Neural cell (in vitro differentiated cells): ENCODE data around the gene RBM10. TPM values are rescaled to one million over a fixed set of nuclear protein-coding genes. Genes with fewer than 3 reads are reported as not detected.

Source experiments
- H2AFZ ChIP-seq: fragments of 200-600, 300-800 bp; sonication (generic), shearing (Covaris generic); 2 replicates; pipeline ENCODE4 v1.6.0; 2014; ENCODE audit warnings: low read depth, mild to moderate bottlenecking, antibody characterized with exemption, low read length, moderate library complexity
- H3F3A ChIP-seq: fragments of 200-600 bp; shearing (Covaris generic); 2 replicates; pipeline ENCODE4 v1.6.1; 2016; ENCODE audit warnings: mild to moderate bottlenecking, moderate library complexity, mixed read lengths, antibody characterized with exemption, low read length; ENCODE audit not compliant: insufficient read depth, poor library complexity, severe bottlenecking
- H3K27ac ChIP-seq: fragments of 200-600, 300-800 bp; sonication (generic), shearing (Covaris generic); 2 replicates; pipeline ENCODE4 v1.5.1; 2014; ENCODE audit warnings: mild to moderate bottlenecking, low read length, moderate library complexity
- H3K27me3 ChIP-seq: fragments of 300-800, 200-600 bp; sonication (generic), shearing (Covaris generic); 2 replicates; pipeline ENCODE4 v1.6.0; 2014; ENCODE audit warnings: mild to moderate bottlenecking, low read depth, low read length, moderate library complexity; ENCODE audit not compliant: insufficient read depth
- H3K36me3 ChIP-seq: fragments of 300-800, 200-600 bp; sonication (generic), shearing (Covaris generic); 2 replicates; pipeline ENCODE4 v1.5.1; 2014; ENCODE audit warnings: mild to moderate bottlenecking, antibody characterized with exemption, low read length, moderate library complexity; ENCODE audit not compliant: insufficient read depth
- H3K4me2 ChIP-seq: fragments of 300-800, 200-600 bp; sonication (generic), shearing (Covaris generic); 2 replicates; pipeline ENCODE4 v1.6.0; 2014; ENCODE audit warnings: mild to moderate bottlenecking, low read length
- H3K4me3 ChIP-seq: fragments of 300-800, 200-600 bp; sonication (generic), shearing (Covaris generic); 2 replicates; pipeline ENCODE4 v1.5.1; 2014; ENCODE audit warnings: mild to moderate bottlenecking, low read length, moderate library complexity
- H3K79me2 ChIP-seq: fragments of 200-600 bp; shearing (Covaris generic); replicated peaks from 2 replicates; pipeline ENCODE4 v1.6.0; 2014; ENCODE audit warnings: mild to moderate bottlenecking, low read length, moderate library complexity; ENCODE audit not compliant: insufficient read depth
- H3K9ac ChIP-seq: fragments of 300-800, 200-600 bp; sonication (generic), shearing (Covaris generic); 2 replicates; pipeline ENCODE4 v1.6.1; 2016; ENCODE audit warnings: mild to moderate bottlenecking, low read length, mixed read lengths
- H3K9me2 ChIP-seq: fragments of 200-600 bp; shearing (Covaris generic); 2 replicates; pipeline ENCODE4 v1.6.1; 2016; ENCODE audit warnings: mild to moderate bottlenecking, low read length, mixed read lengths; ENCODE audit not compliant: insufficient read depth
- H3K9me3 ChIP-seq: fragments of 200-600, 300-800 bp; sonication (generic), shearing (Covaris generic); 2 replicates; pipeline ENCODE4 v1.6.1; 2016; ENCODE audit warnings: mild to moderate bottlenecking, mixed run types, low read length, moderate library complexity, mixed read lengths
- H4K20me1 ChIP-seq: fragments of 200-600 bp; shearing (Covaris generic); 2 replicates; pipeline ENCODE4 v1.6.1; 2016; ENCODE audit warnings: mild to moderate bottlenecking, mixed run types; ENCODE audit not compliant: insufficient read depth
- CTCF ChIP-seq: fragments of 450-650 bp; IDR thresholded peaks from 2 replicates; pipeline ENCODE4 v1.5.1; 2014; ENCODE audit warnings: antibody characterized with exemption, mild to moderate bottlenecking, moderate library complexity; ENCODE audit not compliant: poor library complexity, severe bottlenecking
- EP300 ChIP-seq: fragments of 450-650 bp; conservative IDR thresholded peaks from 2 replicates; pipeline ENCODE4 v1.6.1; 2014; ENCODE audit warnings: antibody characterized with exemption, mild to moderate bottlenecking, moderate library complexity; ENCODE audit not compliant: poor library complexity, severe bottlenecking
- EZH2 ChIP-seq: fragments of 200-600, 300-800 bp; shearing (Covaris generic), sonication (generic); IDR thresholded peaks from 2 replicates; pipeline ENCODE4 v1.6.1; 2014; ENCODE audit warnings: antibody characterized with exemption, low read length, borderline replicate concordance, mild to moderate bottlenecking; ENCODE audit not compliant: insufficient read depth, poor library complexity, severe bottlenecking
- MXI1 ChIP-seq: fragments of 450-650 bp; conservative IDR thresholded peaks from 2 replicates; pipeline ENCODE4 v1.6.1; 2014; ENCODE audit warnings: antibody characterized with exemption, mild to moderate bottlenecking; ENCODE audit not compliant: poor library complexity, severe bottlenecking
- POLR2AphosphoS5 ChIP-seq: IDR thresholded peaks from 2 replicates; pipeline ENCODE4 v1.6.1; 2012
- RAD21 ChIP-seq: fragments of 450-650 bp; conservative IDR thresholded peaks from 2 replicates; pipeline ENCODE4 v1.6.1; 2014; ENCODE audit warnings: antibody characterized with exemption, mild to moderate bottlenecking, moderate library complexity
- SMC3 ChIP-seq: fragments of 450-650 bp; conservative IDR thresholded peaks from 2 replicates; pipeline ENCODE4 v1.6.1; 2014; ENCODE audit warnings: antibody characterized with exemption, mild to moderate bottlenecking, moderate library complexity; ENCODE audit not compliant: poor library complexity
- TAF1 ChIP-seq: IDR thresholded peaks from 2 replicates; pipeline ENCODE4 v1.6.1; 2012; ENCODE audit warnings: low read depth
- polyA plus RNA-seq: library from polyadenylated mRNA; depleted of rRNA; stranded (reverse); fragments of >200 nt; gene quantifications from 2 replicates; pipeline ENCODE4 v1.2.3, GENCODE V29; 2014
- TF ChIP-seq, protein P1 (sequence below): IDR thresholded peaks from 2 replicates; pipeline ENCODE4 v1.6.1; 2012; ENCODE audit warnings: borderline replicate concordance

The RBM10 gene
- polyA plus RNA-seq, 1 donor from 2014 or later: 53.1 TPM

GRCh38 chrX:47164420-47164819 is 19.4 kb downstream of the RBM10 start:
- Histone ChIP-seq H3K36me3 (no peaks in the 10 kb centered on the region), H4K20me1 (no peaks in the 10 kb centered on the region), H3K4me3 (no peak overlapping the region), H3K79me2 (no peaks in the 10 kb centered on the region), H3K4me2 (no peak overlapping the region), H2AFZ (no peak overlapping the region), H3K9me2 (no peaks in the 10 kb centered on the region), H3K9me3 (no peaks in the 10 kb centered on the region), H3K9ac (no peak overlapping the region), H3K27ac (no peak overlapping the region), H3K27me3 (no peaks in the 10 kb centered on the region), H3F3A (no peaks in the 10 kb centered on the region)
- TF ChIP-seq MXI1 (no peak), RAD21 (no peak), SMC3 (no peak), TAF1 (no peak), CTCF (no peak), EP300 (no peak), EZH2 (no peak), POLR2AphosphoS5 (no peak)
- TF ChIP-seq, protein P1, sequence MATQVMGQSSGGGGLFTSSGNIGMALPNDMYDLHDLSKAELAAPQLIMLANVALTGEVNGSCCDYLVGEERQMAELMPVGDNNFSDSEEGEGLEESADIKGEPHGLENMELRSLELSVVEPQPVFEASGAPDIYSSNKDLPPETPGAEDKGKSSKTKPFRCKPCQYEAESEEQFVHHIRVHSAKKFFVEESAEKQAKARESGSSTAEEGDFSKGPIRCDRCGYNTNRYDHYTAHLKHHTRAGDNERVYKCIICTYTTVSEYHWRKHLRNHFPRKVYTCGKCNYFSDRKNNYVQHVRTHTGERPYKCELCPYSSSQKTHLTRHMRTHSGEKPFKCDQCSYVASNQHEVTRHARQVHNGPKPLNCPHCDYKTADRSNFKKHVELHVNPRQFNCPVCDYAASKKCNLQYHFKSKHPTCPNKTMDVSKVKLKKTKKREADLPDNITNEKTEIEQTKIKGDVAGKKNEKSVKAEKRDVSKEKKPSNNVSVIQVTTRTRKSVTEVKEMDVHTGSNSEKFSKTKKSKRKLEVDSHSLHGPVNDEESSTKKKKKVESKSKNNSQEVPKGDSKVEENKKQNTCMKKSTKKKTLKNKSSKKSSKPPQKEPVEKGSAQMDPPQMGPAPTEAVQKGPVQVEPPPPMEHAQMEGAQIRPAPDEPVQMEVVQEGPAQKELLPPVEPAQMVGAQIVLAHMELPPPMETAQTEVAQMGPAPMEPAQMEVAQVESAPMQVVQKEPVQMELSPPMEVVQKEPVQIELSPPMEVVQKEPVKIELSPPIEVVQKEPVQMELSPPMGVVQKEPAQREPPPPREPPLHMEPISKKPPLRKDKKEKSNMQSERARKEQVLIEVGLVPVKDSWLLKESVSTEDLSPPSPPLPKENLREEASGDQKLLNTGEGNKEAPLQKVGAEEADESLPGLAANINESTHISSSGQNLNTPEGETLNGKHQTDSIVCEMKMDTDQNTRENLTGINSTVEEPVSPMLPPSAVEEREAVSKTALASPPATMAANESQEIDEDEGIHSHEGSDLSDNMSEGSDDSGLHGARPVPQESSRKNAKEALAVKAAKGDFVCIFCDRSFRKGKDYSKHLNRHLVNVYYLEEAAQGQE: no peak

DNA sequence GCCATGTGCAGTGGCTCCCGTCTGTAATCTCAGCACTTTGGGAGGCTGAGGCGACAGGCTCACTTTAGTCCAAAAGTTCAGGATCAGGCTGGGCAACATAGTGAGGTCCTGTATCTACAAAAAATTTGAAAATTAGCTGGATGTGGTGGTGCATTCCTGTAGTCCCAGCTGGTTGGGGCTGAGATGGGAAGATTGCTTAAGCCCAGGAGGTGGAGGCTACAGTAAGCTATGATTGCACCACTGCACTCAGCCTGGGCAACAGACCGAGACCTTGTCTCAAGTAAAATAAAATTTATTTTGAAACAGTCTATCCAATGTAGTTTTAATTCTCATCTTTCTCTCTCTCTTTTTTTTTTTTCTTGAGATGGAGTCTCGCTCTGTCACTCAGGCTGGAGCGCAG is 21.1 kb downstream of the RBM10 start:
- no peak overlapping the region for H2AFZ ChIP-seq
- no peaks in the 10 kb centered on the region for H3K79me2 ChIP-seq
- H3K4me2 ChIP-seq: no peak overlapping the region
- H3K36me3 ChIP-seq: no peaks in the 10 kb centered on the region
- no peak for TF ChIP-seq MXI1
- TF ChIP-seq SMC3: no peak
- H3K9me2 ChIP-seq: no peaks in the 10 kb centered on the region
- H4K20me1 ChIP-seq: no peaks in the 10 kb centered on the region
- no peak overlapping the region for H3K4me3 ChIP-seq
- H3K27me3 ChIP-seq: no peaks in the 10 kb centered on the region
- no peak overlapping the region for H3K27ac ChIP-seq
- no peak overlapping the region for H3K9ac ChIP-seq
- H3K9me3 ChIP-seq: no peaks in the 10 kb centered on the region
- H3F3A ChIP-seq: no peaks in the 10 kb centered on the region
